ENCODE results near the gene KLHL41. TPM values are rescaled to one million over a fixed set of nuclear protein-coding genes. Genes with fewer than 3 reads are reported as not detected.

Gene KLHL41
- total and polyA plus RNA-seq, 4 donors: 0.10 to 0.33 (median 0.26) TPM

- TF ChIP-seq RXRA (IDR thresholded peaks at IDR 0.05) (no peak), NR2F2 (IDR thresholded peaks at IDR 0.05) (no peak), FOXA2 (IDR thresholded peaks at IDR 0.05) (no peak), FOXA1 (IDR thresholded peaks at IDR 0.05) (no peak)
Measured at GRCh38 chr2:169512525-169512924, 3.0 kb downstream of the KLHL41 start (continued).

GRCh38 chr2:169513094-169513493 lies 3.6 kb downstream of the KLHL41 start:
- no peaks in the 10 kb centered on the region for H3K27me3 ChIP-seq (ENCODE audit: control insufficient read depth in 4 of 4, insufficient read depth in 4 of 4, low read length in 3 of 4)
- DNase-seq (ENCODE audit: low spot score): no peak
- TF ChIP-seq YY1 (IDR thresholded peaks at IDR 0.05) (no peak), EGR1 (IDR thresholded peaks at IDR 0.05; ENCODE audit: low read depth in 2 of 2) (no peak), GABPA (IDR thresholded peaks at IDR 0.05 in 1 of 2, conservative IDR thresholded peaks at IDR 0.05 in 1 of 2) (no peak), RAD21 (IDR thresholded peaks at IDR 0.05) (no peak), TAF1 (conservative IDR thresholded peaks at IDR 0.05) (no peak), NR2F2 (IDR thresholded peaks at IDR 0.05) (no peak), SP1 (IDR thresholded peaks at IDR 0.05) (no peak), HNF4G (IDR thresholded peaks at IDR 0.05) (no peak), ATF3 (IDR thresholded peaks at IDR 0.05) (no peak), ZBTB33 (IDR thresholded peaks at IDR 0.05) (no peak), JUND (IDR thresholded peaks at IDR 0.05) (no peak), HNF4A (conservative IDR thresholded peaks at IDR 0.05) (no peak), CTCF (IDR thresholded peaks at IDR 0.05; ENCODE audit: low read depth, low read length, missing input control) (no peak), FOXA1 (IDR thresholded peaks at IDR 0.05) (no peak), RXRA (IDR thresholded peaks at IDR 0.05) (no peak)
- TF ChIP-seq, protein P1, sequence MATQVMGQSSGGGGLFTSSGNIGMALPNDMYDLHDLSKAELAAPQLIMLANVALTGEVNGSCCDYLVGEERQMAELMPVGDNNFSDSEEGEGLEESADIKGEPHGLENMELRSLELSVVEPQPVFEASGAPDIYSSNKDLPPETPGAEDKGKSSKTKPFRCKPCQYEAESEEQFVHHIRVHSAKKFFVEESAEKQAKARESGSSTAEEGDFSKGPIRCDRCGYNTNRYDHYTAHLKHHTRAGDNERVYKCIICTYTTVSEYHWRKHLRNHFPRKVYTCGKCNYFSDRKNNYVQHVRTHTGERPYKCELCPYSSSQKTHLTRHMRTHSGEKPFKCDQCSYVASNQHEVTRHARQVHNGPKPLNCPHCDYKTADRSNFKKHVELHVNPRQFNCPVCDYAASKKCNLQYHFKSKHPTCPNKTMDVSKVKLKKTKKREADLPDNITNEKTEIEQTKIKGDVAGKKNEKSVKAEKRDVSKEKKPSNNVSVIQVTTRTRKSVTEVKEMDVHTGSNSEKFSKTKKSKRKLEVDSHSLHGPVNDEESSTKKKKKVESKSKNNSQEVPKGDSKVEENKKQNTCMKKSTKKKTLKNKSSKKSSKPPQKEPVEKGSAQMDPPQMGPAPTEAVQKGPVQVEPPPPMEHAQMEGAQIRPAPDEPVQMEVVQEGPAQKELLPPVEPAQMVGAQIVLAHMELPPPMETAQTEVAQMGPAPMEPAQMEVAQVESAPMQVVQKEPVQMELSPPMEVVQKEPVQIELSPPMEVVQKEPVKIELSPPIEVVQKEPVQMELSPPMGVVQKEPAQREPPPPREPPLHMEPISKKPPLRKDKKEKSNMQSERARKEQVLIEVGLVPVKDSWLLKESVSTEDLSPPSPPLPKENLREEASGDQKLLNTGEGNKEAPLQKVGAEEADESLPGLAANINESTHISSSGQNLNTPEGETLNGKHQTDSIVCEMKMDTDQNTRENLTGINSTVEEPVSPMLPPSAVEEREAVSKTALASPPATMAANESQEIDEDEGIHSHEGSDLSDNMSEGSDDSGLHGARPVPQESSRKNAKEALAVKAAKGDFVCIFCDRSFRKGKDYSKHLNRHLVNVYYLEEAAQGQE (IDR thresholded peaks at IDR 0.05): no peak
- TF ChIP-seq, protein P2, sequence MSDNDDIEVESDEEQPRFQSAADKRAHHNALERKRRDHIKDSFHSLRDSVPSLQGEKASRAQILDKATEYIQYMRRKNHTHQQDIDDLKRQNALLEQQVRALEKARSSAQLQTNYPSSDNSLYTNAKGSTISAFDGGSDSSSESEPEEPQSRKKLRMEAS (IDR thresholded peaks at IDR 0.05): no peak
- no peaks in the 10 kb centered on the region for H3K36me3 ChIP-seq (ENCODE audit: control insufficient read depth in 4 of 4, insufficient read depth in 3 of 4, low read depth in 1 of 4, low read length in 3 of 4)
- 98% methylated on average over 1 of the region's 1 CpG for WGBS
- H3K9me3 ChIP-seq (ENCODE audit: control insufficient read depth in 4 of 4, low read length in 3 of 4): no peaks in the 10 kb centered on the region
- no peaks in the 10 kb centered on the region for H3K4me1 ChIP-seq (ENCODE audit: control insufficient read depth in 4 of 4, insufficient read depth in 4 of 4, low read length in 3 of 4)
- H3K27ac ChIP-seq (ENCODE audit: low read depth in 1 of 2, low read length in 2 of 2): no peak overlapping the region
- no peak overlapping the region for H3K4me3 ChIP-seq (ENCODE audit: low read depth in 1 of 3, low read length in 3 of 3)
- H3K9ac ChIP-seq (ENCODE audit: low read depth in 1 of 2, low read length in 2 of 2): no peak overlapping the region
